GM12878 (cell line): Measurements from ENCODE around the gene MBNL3. TPM values are rescaled to one million over a fixed set of nuclear protein-coding genes. Genes with fewer than 3 reads are reported as not detected.

Experiments
- ATAC-seq: fragments of 200-7000 bp; cut with Tn5 transposase; 3 replicates; pipeline ENCODE4 v1.9.1; 2020; ENCODE audit warnings: mild to moderate bottlenecking, moderate library complexity
- BruUV-seq: library from RNA; stranded (reverse); fragments of 400-500 nt; replicated peaks from 2 replicates; lab custom pipeline; 2021; lab: Mats Ljungman, UMichigan
- CTCF ChIA-PET: fragments of 300-600 bp; sonication (Branson Sonifier 250); formaldehyde crosslinking; extraction: SDS; loops from one replicate; lab custom pipeline; 2021; ENCODE audit warnings: inconsistent platforms; lab: Yijun Ruan, JAX
- POLR2A ChIA-PET: fragments of 350-600 bp; formaldehyde crosslinking; extraction: SDS; loops from one replicate; lab custom pipeline; 2021; ENCODE audit warnings: inconsistent platforms; lab: Charles Lee
- RAD21 ChIA-PET: fragments of 300-600 bp; sonication (Branson Sonifier 250); formaldehyde crosslinking; loops from one replicate; lab custom pipeline; 2023; ENCODE audit warnings: antibody characterized with exemption; ENCODE audit not compliant: unreplicated experiment; lab: Charles Lee
- SMC1A ChIA-PET: fragments of 300-600 bp; sonication (Branson Sonifier 250); formaldehyde crosslinking; loops from one replicate; lab custom pipeline; 2023; ENCODE audit not compliant: unreplicated experiment, uncharacterized antibody; lab: Charles Lee
- DNase-seq: peaks from one replicate; pipeline ENCODE4 v3.0.0-alpha.2; 2011; ENCODE audit warnings: low read depth, low spot score
- FAIRE-seq: peaks from 3 replicates; lab custom pipeline; 2011; peaks lifted over from hg19 to GRCh38; lab: Jason Lieb, UNC
- H2AFZ ChIP-seq: 2 replicates; pipeline ENCODE4 v1.6.0; 2011; ENCODE audit warnings: low read depth, low read length, control low read depth; ENCODE audit not compliant: control insufficient read depth
- H3K27ac ChIP-seq: 2 replicates; pipeline ENCODE4 v1.5.1; 2011; ENCODE audit warnings: control low read depth; ENCODE audit not compliant: control insufficient read depth, insufficient read depth
- H3K27me3 ChIP-seq, 2 experiments: replicated peaks in 1 of 2; 2 replicates each; pipeline versions ENCODE4 v1.6.0 to v1.6.1; 2011; ENCODE audit warnings: low read length in 1 of 2; ENCODE audit not compliant: control insufficient read depth in 2 of 2, insufficient read depth in 2 of 2
- H3K36me3 ChIP-seq, 2 experiments: 2 replicates each; pipeline ENCODE4 v1.5.1; 2011; ENCODE audit warnings: low read length in 1 of 2; ENCODE audit not compliant: control insufficient read depth in 2 of 2, insufficient read depth in 2 of 2
- H3K4me1 ChIP-seq: 2 replicates; pipeline ENCODE4 v1.6.1; 2011; ENCODE audit warnings: mild to moderate bottlenecking, low read length, moderate library complexity, mixed read lengths; ENCODE audit not compliant: control insufficient read depth, insufficient read depth
- H3K4me2 ChIP-seq: 2 replicates; pipeline ENCODE4 v1.6.0; 2011; ENCODE audit warnings: control low read depth; ENCODE audit not compliant: control insufficient read depth, insufficient read depth
- H3K4me3 ChIP-seq: fragments of 200-600 bp; sonication (generic); 2 replicates; pipeline ENCODE4 v1.5.1; 2016
- H3K79me2 ChIP-seq: 2 replicates; pipeline ENCODE4 v1.6.0; 2011; ENCODE audit warnings: low read length; ENCODE audit not compliant: control insufficient read depth, insufficient read depth
- H3K9ac ChIP-seq: 2 replicates; pipeline ENCODE4 v1.8.0; 2011; ENCODE audit warnings: low read length, control low read depth, mixed read lengths; ENCODE audit not compliant: control insufficient read depth, insufficient read depth
- H3K9me3 ChIP-seq: replicated peaks from 3 replicates; pipeline ENCODE4 v1.5.1; 2011; ENCODE audit warnings: mild to moderate bottlenecking, low read length; ENCODE audit not compliant: control insufficient read depth, insufficient read depth
- H4K20me1 ChIP-seq: 2 replicates; pipeline ENCODE4 v1.6.0; 2011; ENCODE audit not compliant: control insufficient read depth, insufficient read depth
- BCL11A ChIP-seq: IDR thresholded peaks from 2 replicates; pipeline ENCODE4 v1.6.1; 2011; ENCODE audit warnings: low read depth, low read length
- CBFB ChIP-seq: IDR thresholded peaks from 2 replicates; pipeline ENCODE4 v1.6.1; 2016; ENCODE audit warnings: antibody characterized with exemption, low read depth
- EZH2 ChIP-seq: IDR thresholded peaks from 2 replicates; pipeline ENCODE4 v1.6.1; 2012; ENCODE audit warnings: low read depth, mild to moderate bottlenecking, control low read depth, inconsistent platforms, low read length, borderline replicate concordance; ENCODE audit not compliant: control insufficient read depth
- ZNF622 ChIP-seq: fragments of 450-650 bp; IDR thresholded peaks from 2 replicates; pipeline ENCODE4 v1.6.1; 2017; ENCODE audit warnings: mild to moderate bottlenecking, inconsistent platforms
- WGBS: methylation state at CpG from one replicate; pipeline ENCODE4 v1.1.6; 2016; ENCODE audit warnings: low lambda C conversion rate; ENCODE audit not compliant: insufficient replicate concordance, insufficient coverage; ENCODE audit errors: missing lambda C conversion rate; 5-methylcytosine and 5-hydroxymethylcytosine counted together
- in situ Hi-C: fragments of 300-500 bp; cut with MboI; formaldehyde crosslinking; loops from 9 replicates; pipeline ENCODE4 v1.14.3; 2018; ENCODE audit warnings: mixed read lengths
- intact Hi-C: fragments of 100-400 bp; cut with micrococcal nuclease; formaldehyde crosslinking; loops from one replicate; pipeline ENCODE4 v1.14.2; 2022; ENCODE audit not compliant: unreplicated experiment
- polyA plus RNA-seq, 11 experiments: library from polyadenylated mRNA; depleted of rRNA in 4 of 11; unstranded in 6 of 11; stranded (reverse) in 5 of 11; fragments of >200 nt; fragmentation: Nextera tagmentation in 4 of 11; fragmentation: Illumina TruSeq in 1 of 11; extraction: Ambion mirVana in 4 of 11; extraction: Trizol in 1 of 11; gene quantifications; 1 replicate in 1 of 11; 2 replicates in 10 of 11; pipeline versions ENCODE4 v1.2.1 to v1.2.3, GENCODE V29; 2011 to 2016; ENCODE audit warnings: inconsistent platforms in 2 of 11, missing spikeins in 2 of 11, low read depth in 1 of 11
- total RNA-seq, 4 experiments: library from RNA; depleted of rRNA in 3 of 4; stranded (reverse); fragments of >200 nt in 3 of 4; fragmentation: Illumina TruSeq in 1 of 4; extraction: Trizol in 1 of 4; gene quantifications; 2 replicates each; pipeline versions ENCODE4 v1.2.1 to v1.2.3, GENCODE V29; 2013 to 2021
- TF ChIP-seq, protein P1 (sequence below): fragments of 450-650 bp; IDR thresholded peaks from 2 replicates; pipeline ENCODE4 v1.6.1; 2016; ENCODE audit warnings: mild to moderate bottlenecking
- TF ChIP-seq, protein P2 (sequence below): IDR thresholded peaks from 2 replicates; pipeline ENCODE4 v1.6.1; 2012; ENCODE audit warnings: mild to moderate bottlenecking, low read depth, low read length

The MBNL3 gene
- total and polyA plus RNA-seq, 10 of the 15 experiments (the other 5 are each of a cell fraction or from before 2014, with no cell fraction given): 3.4 to 33.1 (median 12.6) TPM

DNA sequence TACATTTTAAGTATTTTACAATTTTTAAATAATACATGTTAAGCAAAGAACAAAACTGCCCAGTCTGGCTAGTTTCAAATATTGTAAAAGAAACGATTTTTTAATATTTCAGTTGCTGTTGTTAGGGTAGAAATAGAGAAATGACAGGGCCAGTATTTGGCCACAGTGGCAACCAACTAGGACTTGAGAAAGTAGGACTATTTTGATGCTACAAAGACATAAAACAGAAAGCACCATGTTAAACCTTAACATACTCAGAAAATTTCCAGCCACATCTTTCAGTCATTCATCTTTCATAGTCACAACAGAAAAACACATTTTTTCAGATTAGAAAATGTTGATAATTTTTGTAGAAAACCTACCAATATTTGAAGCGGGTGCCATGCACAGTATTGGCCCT lies 104.5 kb downstream of the MBNL3 start:
- BruUV-seq: no TSS peak
- Histone ChIP-seq H3K9me3 (no peaks in the 10 kb centered on the region), H3K79me2 (no peaks in the 10 kb centered on the region), H3K27me3 (0 out of 4 replicates have a peak, but pooled peaks cover 0 to 2% of the 10 kb centered on the region in 2 experiments), H3K4me1 (no peaks in the 10 kb centered on the region; the same call in 1 of the 2 replicates), H4K20me1 (no peaks in the 10 kb centered on the region), H2AFZ (no peak overlapping the region), H3K36me3 (no peaks in the 10 kb centered on the region), H3K4me3 (no peak overlapping the region), H3K27ac (no peak overlapping the region), H3K9ac (no peak overlapping the region), H3K4me2 (no peak overlapping the region)
- ChIA-PET SMC1A (no interaction called here), CTCF (no interaction called here), RAD21 (no interaction called here), POLR2A (no interaction called here)
- whole genome bisulfite sequencing: 23% methylated on average over 2 of the region's 2 CpGs
- in situ Hi-C loops: no loop called here
- DNase-seq: no peak
- intact Hi-C loops: no loop called here
- TF ChIP-seq ZNF622: no peak
- no peak for TF ChIP-seq CBFB
- TF ChIP-seq, protein P1, sequence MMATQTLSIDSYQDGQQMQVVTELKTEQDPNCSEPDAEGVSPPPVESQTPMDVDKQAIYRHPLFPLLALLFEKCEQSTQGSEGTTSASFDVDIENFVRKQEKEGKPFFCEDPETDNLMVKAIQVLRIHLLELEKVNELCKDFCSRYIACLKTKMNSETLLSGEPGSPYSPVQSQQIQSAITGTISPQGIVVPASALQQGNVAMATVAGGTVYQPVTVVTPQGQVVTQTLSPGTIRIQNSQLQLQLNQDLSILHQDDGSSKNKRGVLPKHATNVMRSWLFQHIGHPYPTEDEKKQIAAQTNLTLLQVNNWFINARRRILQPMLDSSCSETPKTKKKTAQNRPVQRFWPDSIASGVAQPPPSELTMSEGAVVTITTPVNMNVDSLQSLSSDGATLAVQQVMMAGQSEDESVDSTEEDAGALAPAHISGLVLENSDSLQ: no peak
- TF ChIP-seq, protein P2, sequence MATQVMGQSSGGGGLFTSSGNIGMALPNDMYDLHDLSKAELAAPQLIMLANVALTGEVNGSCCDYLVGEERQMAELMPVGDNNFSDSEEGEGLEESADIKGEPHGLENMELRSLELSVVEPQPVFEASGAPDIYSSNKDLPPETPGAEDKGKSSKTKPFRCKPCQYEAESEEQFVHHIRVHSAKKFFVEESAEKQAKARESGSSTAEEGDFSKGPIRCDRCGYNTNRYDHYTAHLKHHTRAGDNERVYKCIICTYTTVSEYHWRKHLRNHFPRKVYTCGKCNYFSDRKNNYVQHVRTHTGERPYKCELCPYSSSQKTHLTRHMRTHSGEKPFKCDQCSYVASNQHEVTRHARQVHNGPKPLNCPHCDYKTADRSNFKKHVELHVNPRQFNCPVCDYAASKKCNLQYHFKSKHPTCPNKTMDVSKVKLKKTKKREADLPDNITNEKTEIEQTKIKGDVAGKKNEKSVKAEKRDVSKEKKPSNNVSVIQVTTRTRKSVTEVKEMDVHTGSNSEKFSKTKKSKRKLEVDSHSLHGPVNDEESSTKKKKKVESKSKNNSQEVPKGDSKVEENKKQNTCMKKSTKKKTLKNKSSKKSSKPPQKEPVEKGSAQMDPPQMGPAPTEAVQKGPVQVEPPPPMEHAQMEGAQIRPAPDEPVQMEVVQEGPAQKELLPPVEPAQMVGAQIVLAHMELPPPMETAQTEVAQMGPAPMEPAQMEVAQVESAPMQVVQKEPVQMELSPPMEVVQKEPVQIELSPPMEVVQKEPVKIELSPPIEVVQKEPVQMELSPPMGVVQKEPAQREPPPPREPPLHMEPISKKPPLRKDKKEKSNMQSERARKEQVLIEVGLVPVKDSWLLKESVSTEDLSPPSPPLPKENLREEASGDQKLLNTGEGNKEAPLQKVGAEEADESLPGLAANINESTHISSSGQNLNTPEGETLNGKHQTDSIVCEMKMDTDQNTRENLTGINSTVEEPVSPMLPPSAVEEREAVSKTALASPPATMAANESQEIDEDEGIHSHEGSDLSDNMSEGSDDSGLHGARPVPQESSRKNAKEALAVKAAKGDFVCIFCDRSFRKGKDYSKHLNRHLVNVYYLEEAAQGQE: no peak
- no peak for TF ChIP-seq BCL11A
- no peak for TF ChIP-seq EZH2
- FAIRE-seq: no peak
- no peak for ATAC-seq
